Measurements from ENCODE around the gene SYNCRIP.
A peak's percentile ranks its signal among the peaks of the same experiment; 100 is the strongest.

- TF ChIP-seq CTCF (conservative IDR thresholded peaks at IDR 0.05) (no peak), ZFX (IDR thresholded peaks at IDR 0.05) (peak; percentile 44)
These were observed 1.0 kb upstream of the SYNCRIP start for GRCh38 chr6:85643537-85644278.

Measured in C4-2B (cell line).